Right renal cortex interstitium (tissue), 3 donors: ENCODE measurements around the gene BRD8. TPM values are rescaled to one million over a fixed set of nuclear protein-coding genes. Genes with fewer than 3 reads are reported as not detected.
A peak's percentile ranks its signal among the peaks of the same experiment; 100 is the strongest.
"Not testable (repeated sequence)": the region's sequence is repeated elsewhere in the genome, so short reads cannot be mapped to it uniquely, and the experiment has no call there.

Experiments
- DNase-seq, 3 donors: peaks; one replicate each; pipeline ENCODE4 v3.0.0-alpha.2; 2013; ENCODE audit warnings: low read depth in 3 of 3, low spot score in 2 of 3
- polyA plus RNA-seq, 3 donors: library from polyadenylated mRNA; unstranded; fragments of 120-200 nt; gene quantifications; one replicate each; pipeline ENCODE4 v1.2.1, GENCODE V29; 2013; ENCODE audit not compliant: insufficient read length in 3 of 3

BRD8 gene
- 100 to 1,000 TPM; 118 to 139 (median 127) TPM for polyA plus RNA-seq

- peak; percentile 94 to 99 (median 95) for DNase-seq
Measured at GRCh38 chr5:138178516-138179276, at the start of gene BRD8, which contains the start of gene KIF20A. BRD8 (minus strand) TSS chr5:138178630; CDS start chr5:138178614, 16 bp downstream. KIF20A (plus strand) TSS chr5:138179112; CDS start chr5:138179681, 569 bp downstream.

GRCh38 chr5:138226910-138227309 is 48.5 kb upstream of the BRD8 start:
- no peak for DNase-seq

- no peak for DNase-seq
Measured at GRCh38 chr5:138224712-138225111, 46.3 kb upstream of the BRD8 start.

- no peak for DNase-seq
Measured at GRCh38 chr5:138223532-138223931, 45.1 kb upstream of the BRD8 start.

- no peak for DNase-seq
Measured at GRCh38 chr5:138216799-138217198, 38.4 kb upstream of the BRD8 start.

- peak; percentile 96 to 99 (median 99) for DNase-seq
Measured at GRCh38 chr5:138213161-138214029, 35.0 kb upstream of the BRD8 start, which contains the start of gene CDC23. CDC23 (minus strand) TSS chr5:138213323; CDS start chr5:138213312, 11 bp downstream.

- DNase-seq: peak in 1 of 3 donors; percentile 20
Measured at GRCh38 chr5:138212828-138213160, 34.4 kb upstream of the BRD8 start.

- DNase-seq: no peak
Measured at GRCh38 chr5:138210985-138211384, 32.6 kb upstream of the BRD8 start.

GRCh38 chr5:138193859-138194258 is 15.4 kb upstream of the BRD8 start:
- DNase-seq: not testable (repeated sequence)

- DNase-seq: no peak
Measured at GRCh38 chr5:138192826-138193225, 14.4 kb upstream of the BRD8 start.

GRCh38 chr5:138188626-138189025 is 10.2 kb upstream of the BRD8 start:
- no peak for DNase-seq

- no peak for DNase-seq
Measured at GRCh38 chr5:138186002-138186447, 7.6 kb upstream of the BRD8 start.

GRCh38 chr5:138182808-138183207 is 4.4 kb upstream of the BRD8 start:
- DNase-seq: no peak

GRCh38 chr5:138180841-138181240 is 2.4 kb upstream of the BRD8 start:
- no peak for DNase-seq

- peak in 1 of 3 donors; percentile 32 for DNase-seq
Measured at GRCh38 chr5:138180183-138180782, 1.9 kb upstream of the BRD8 start.

GRCh38 chr5:138179277-138179857 is 937 bp upstream of the BRD8 start:
- no peak for DNase-seq

- DNase-seq: peak in 1 of 3 donors; percentile 23
Measured at GRCh38 chr5:138177941-138178515, 402 bp downstream of the BRD8 start.

GRCh38 chr5:138170299-138170698 is 8.1 kb downstream of the BRD8 start:
- DNase-seq: no peak

- no peak for DNase-seq
Measured at GRCh38 chr5:138169124-138169523, 9.3 kb downstream of the BRD8 start.

- no peak for DNase-seq
Measured at GRCh38 chr5:138163721-138164120, 14.7 kb downstream of the BRD8 start.
